Measurements from ENCODE around the gene CD300A.

The CD300A gene

GRCh38 chr17:74466111-74466827 lies at the start of gene CD300A:
Gene CD300A (plus strand): TSS chr17:74466634. CDS start chr17:74466704, 70 bp downstream.
- no peak for DNase-seq

- DNase-seq = no peak
These were observed 49.0 kb upstream of the CD300A start for GRCh38 chr17:74417178-74418045.

GRCh38 chr17:74419928-74420411 lies 46.5 kb upstream of the CD300A start:
- no peak for DNase-seq

- no peak for DNase-seq
These were observed 42.3 kb upstream of the CD300A start for GRCh38 chr17:74424117-74424516.

- DNase-seq = no peak
These were observed 41.8 kb upstream of the CD300A start for GRCh38 chr17:74424657-74425056.

GRCh38 chr17:74426551-74427047 lies 39.8 kb upstream of the CD300A start:
- no peak for DNase-seq

- DNase-seq = no peak
These were observed 39.2 kb upstream of the CD300A start for GRCh38 chr17:74427048-74427762.

GRCh38 chr17:74427763-74428153 lies 38.7 kb upstream of the CD300A start:
- DNase-seq = no peak

GRCh38 chr17:74429604-74430384 lies 36.6 kb upstream of the CD300A start:
- no peak for DNase-seq

- no peak for DNase-seq
These were observed 36.1 kb upstream of the CD300A start for GRCh38 chr17:74430385-74430705.

GRCh38 chr17:74430706-74431567 lies 35.5 kb upstream of the CD300A start:
- peak; percentile 66 for DNase-seq

- peak; percentile 54 for DNase-seq
These were observed 34.6 kb upstream of the CD300A start, which contains the start of gene GPRC5C for GRCh38 chr17:74431568-74432423. Gene GPRC5C (plus strand): TSS chr17:74432088. CDS start chr17:74439777, 7,689 bp downstream.

GRCh38 chr17:74432424-74432690 lies 34.1 kb upstream of the CD300A start:
- no peak for DNase-seq

GRCh38 chr17:74432766-74433391 lies 33.6 kb upstream of the CD300A start:
- DNase-seq = no peak

- DNase-seq = no peak
These were observed 32.9 kb upstream of the CD300A start for GRCh38 chr17:74433421-74434121.

GRCh38 chr17:74435775-74436359 lies 30.6 kb upstream of the CD300A start:
- no peak for DNase-seq

- DNase-seq = no peak
These were observed 28.7 kb upstream of the CD300A start for GRCh38 chr17:74437702-74438101.

- no peak for DNase-seq
These were observed 26.5 kb upstream of the CD300A start for GRCh38 chr17:74439691-74440567.
